ENCODE measurements around the gene RBPMS2. TPM values are rescaled to one million over a fixed set of nuclear protein-coding genes. Genes with fewer than 3 reads are reported as not detected.

The RBPMS2 gene
- total RNA-seq, 1 experiment from 2014 or later: 0.91 TPM

DNA sequence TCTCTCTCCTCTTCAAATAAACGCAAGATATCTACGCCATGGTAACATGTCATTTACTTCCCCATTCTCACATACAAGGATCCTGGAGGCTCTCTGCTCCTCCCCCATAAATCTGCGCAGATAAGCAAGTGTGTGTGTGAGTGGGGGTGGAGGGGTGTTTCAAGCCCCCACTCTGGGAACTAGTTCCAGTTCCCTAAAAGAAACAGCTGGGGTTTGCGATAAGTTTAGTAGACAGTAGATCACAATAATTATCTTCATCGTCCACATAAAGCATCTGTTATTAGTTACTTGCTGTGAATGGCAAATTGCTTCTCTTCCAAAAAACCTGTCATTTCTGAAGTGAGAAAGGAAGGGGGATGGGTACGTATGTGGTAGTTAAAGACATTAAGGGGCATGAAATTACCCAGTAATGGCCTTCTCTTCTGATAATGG, 79.8 kb downstream of the RBPMS2 start:
- no peak for DNase-seq (ENCODE audit: low read depth)

DNA sequence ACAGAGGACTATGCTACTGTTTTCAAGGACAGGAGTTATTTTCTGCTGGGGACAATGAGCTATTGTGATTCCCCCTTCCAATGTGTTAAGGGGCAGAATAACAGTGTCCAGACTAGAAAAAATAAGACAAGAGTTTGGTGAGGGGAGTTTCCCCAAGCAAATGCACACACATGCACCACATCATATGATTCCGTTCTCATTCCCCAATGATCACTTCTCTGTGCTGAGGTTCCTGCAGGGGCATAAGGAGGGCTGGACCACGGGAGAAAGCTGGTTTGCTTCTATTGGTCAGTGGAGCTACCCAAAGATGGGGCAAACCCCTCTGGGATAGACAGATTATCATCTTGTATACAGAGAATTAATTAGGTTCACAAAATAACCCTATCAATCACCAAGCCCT, 80.6 kb downstream of the RBPMS2 start:
- DNase-seq (ENCODE audit: low read depth): no peak

DNA sequence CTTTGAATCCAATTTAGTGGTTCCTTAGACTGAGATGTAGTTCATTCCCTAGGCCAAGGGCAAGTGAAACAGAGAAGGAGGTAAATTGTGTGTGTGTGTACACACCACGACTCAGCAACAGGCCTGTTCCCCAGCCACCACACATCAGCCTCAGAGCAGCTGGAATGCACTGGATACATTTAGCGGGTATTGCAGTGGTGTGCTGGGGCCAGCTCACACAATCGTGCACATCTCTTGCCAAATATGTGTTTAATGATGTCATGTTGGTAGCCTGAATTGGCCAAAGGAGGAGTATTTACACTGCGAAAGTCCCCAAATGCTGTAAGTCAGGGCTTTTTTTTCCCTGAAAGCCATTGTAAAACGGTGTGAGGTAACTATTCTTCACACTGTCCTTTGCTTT, 82.3 kb downstream of the RBPMS2 start:
- DNase-seq (ENCODE audit: low read depth): peak; percentile 68

DNA sequence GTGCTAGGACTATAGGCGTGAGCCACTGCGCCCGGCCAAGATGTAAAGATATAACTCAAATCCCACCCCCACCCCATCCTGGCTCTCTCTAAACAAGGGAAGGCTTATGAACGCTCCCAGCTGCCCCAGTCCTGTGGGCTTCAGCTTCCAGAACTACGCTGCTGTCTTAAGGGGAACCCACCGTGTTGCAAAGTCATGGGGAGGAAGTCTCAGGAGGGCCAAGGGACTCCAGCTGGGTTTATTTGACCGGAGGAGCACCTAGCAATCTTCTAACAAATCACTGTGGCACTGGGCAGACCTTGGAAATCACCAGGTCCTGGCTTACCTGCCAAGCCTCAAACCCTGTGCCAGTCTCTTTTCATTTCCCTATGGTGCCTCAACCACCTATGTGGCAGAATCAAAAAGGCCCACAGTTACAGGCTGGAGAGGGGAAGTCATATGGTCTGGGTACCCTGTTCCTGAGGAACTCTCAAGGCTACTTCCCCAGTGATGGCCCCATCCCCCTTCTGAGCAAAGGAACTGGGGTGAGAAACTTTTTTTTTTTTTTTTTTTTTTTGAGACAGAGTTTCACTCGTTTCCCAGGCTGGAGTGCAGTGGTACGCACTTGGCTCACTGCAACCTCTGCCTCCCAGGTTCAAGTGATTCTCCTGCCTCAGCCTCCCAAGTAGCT, 83.4 kb downstream of the RBPMS2 start:
- DNase-seq (ENCODE audit: low read depth): no peak

DNA sequence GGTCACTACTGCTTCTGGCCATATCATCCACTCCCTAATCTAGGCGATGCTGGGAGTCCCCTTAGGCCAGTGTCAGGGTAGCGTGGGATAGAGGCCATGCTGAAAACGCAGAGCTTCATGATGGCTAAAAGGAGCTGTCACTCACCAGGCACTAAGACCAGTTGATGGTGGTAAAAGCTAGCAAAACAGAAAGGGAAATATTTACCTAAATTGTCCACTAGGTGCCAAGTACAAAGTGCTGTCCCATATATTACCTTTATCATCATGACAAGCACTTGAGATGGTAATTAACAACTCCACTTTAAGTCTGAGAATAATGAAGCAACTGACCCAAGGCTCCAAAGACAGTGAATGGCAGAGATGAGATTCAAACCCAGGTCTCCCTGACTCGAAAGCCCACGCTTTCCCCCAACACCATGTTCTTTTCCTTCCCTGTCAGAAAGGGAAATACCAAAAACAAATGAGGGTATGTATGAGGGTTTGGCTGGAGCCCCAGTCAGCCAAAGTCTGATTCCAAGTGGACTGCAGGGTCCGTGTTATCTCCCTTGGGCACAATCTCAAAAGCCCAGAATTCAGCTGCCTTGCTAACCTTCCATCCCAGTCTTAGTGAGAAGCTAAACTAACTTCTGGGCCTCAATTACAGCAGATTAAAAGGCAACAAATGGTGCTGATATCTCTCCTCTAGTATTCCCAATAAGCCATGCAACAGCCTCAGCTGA, 84.7 kb downstream of the RBPMS2 start:
- DNase-seq (ENCODE audit: low read depth): no peak

DNA sequence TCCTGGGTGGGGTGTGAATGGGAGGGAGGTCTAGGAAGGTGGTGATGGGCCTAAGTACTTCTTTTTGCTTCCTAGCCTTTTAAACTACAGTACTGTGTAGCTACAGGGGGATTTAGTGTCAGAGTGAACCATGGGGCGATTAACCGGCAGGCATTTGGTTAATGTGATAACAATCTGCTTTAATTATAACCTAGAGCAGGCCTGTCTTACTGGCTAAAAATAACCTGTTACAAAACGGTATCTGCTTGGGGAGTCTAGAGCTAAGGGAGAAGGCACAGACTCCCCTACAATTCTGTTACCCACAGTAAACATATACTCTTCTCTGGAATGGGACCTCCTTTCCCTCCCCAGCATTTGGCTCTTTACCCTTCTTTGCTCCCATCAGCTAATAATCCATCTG, 85.4 kb downstream of the RBPMS2 start:
- DNase-seq (ENCODE audit: low read depth): no peak

Other genes with a start within 250 kb of the RBPMS2 start
- gene PIF1, start 50.1 kb upstream of the RBPMS2 start, total RNA-seq (2014; rRNA removed; shearing (Covaris generic)): 9.0 and 11.1 TPM in 2 replicates
- gene PLEKHO2, start 66.3 kb upstream of the RBPMS2 start, total RNA-seq (2014; rRNA removed; shearing (Covaris generic)): 8.7 and 14.0 TPM in 2 replicates
- 2.1 and 2.3 TPM in 2 replicates for gene ANKDD1A, start 136.3 kb upstream of the RBPMS2 start, total RNA-seq (2014; rRNA removed; shearing (Covaris generic))
- 93.2 and 94.8 TPM in 2 replicates for gene SPG21, start 214.3 kb upstream of the RBPMS2 start, total RNA-seq (2014; rRNA removed; shearing (Covaris generic))

Measured in M059J (cell line).